Sigmoid colon (tissue), 7 donors: ENCODE results near the gene HOXD11. TPM values are rescaled to one million over a fixed set of nuclear protein-coding genes. Genes with fewer than 3 reads are reported as not detected.

Source experiments
- DNase-seq: peaks from one replicate; pipeline ENCODE4 v3.0.0-alpha.2; 2019
- H3K27ac ChIP-seq, 4 donors: fragments of 200-600 bp; sonication (generic); one replicate each; pipeline ENCODE4 v1.5.1; 2016 to 2019; ENCODE audit warnings: mild to moderate bottlenecking in 1 of 4
- H3K27me3 ChIP-seq, 3 donors: fragments of 200-600 bp; sonication (generic); one replicate each; pipeline ENCODE4 v1.5.1; 2019; ENCODE audit warnings: mild to moderate bottlenecking in 1 of 3
- H3K36me3 ChIP-seq, 4 donors: fragments of 200-600 bp; sonication (generic); one replicate each; pipeline ENCODE4 v1.5.1; 2016 to 2019
- H3K4me1 ChIP-seq, 4 donors: fragments of 200-600 bp; sonication (generic); one replicate each; pipeline ENCODE4 v1.5.1; 2017 to 2019
- H3K4me3 ChIP-seq, 4 donors: fragments of 200-600 bp; sonication (generic); one replicate each; pipeline ENCODE4 v1.5.1; 2017 to 2019; ENCODE audit warnings: mild to moderate bottlenecking in 2 of 4, moderate library complexity in 1 of 4
- H3K9me3 ChIP-seq, 4 donors: fragments of 200-600 bp in 3 of 4; sonication (generic) in 3 of 4; one replicate each; pipeline versions ENCODE4 v1.5.1 to v1.6.1; 2013 to 2019
- EP300 ChIP-seq, 4 donors: sonication (generic); formaldehyde crosslinking; IDR thresholded peaks; one replicate each; pipeline ENCODE4 v1.6.1; 2017; ENCODE audit warnings: antibody characterized with exemption in 4 of 4
- POLR2A ChIP-seq, 2 donors: fragments of 450-650 bp; IDR thresholded peaks; one replicate each; pipeline ENCODE4 v1.6.1; 2016; ENCODE audit warnings: antibody characterized with exemption in 2 of 2, mild to moderate bottlenecking in 2 of 2, moderate library complexity in 2 of 2
- POLR2AphosphoS5 ChIP-seq, 4 donors: sonication (generic); formaldehyde crosslinking; IDR thresholded peaks; one replicate each; pipeline ENCODE4 v1.6.1; 2017; ENCODE audit warnings: antibody characterized with exemption in 4 of 4
- whole genome bisulfite sequencing, 2 donors: extraction: QIAGEN DNeasy Blood & Tissue Kit; methylation state at CpG; one replicate each; pipeline ENCODE4 v1.1.7; 2013; 5-methylcytosine and 5-hydroxymethylcytosine counted together
- intact Hi-C: fragments of 100-400 bp; cut with DNase I; formaldehyde crosslinking; loops from one replicate; pipeline ENCODE4 v1.15.1; 2023
- polyA plus RNA-seq, 3 donors: library from polyadenylated mRNA; stranded (reverse); fragments of 200-250 nt; gene quantifications; one replicate each; pipeline ENCODE4 v1.2.3, GENCODE V29; 2013
- total RNA-seq, 4 donors: library from RNA; depleted of rRNA; stranded (reverse); fragments of >200 nt; gene quantifications; one replicate each; pipeline ENCODE4 v1.1.0, GENCODE V29; 2016
- TF ChIP-seq, protein P1 (sequence below), 4 experiments: fragments of 450-650 bp in 3 of 4; fragments of 200-600 bp in 1 of 4; IDR thresholded peaks; one replicate each; pipeline ENCODE4 v1.5.1; 2016 to 2019; ENCODE audit warnings: antibody characterized with exemption in 4 of 4, mild to moderate bottlenecking in 3 of 4, moderate library complexity in 2 of 4
- donor health status: healthy with polysubstance abuse.
- donor health status: Bipolar disorder and iron deficiency.
- donor health status: healthy.

The HOXD11 gene
- total and polyA plus RNA-seq, 7 donors = 0.69 to 39.3 (median 18.3) TPM

DNA sequence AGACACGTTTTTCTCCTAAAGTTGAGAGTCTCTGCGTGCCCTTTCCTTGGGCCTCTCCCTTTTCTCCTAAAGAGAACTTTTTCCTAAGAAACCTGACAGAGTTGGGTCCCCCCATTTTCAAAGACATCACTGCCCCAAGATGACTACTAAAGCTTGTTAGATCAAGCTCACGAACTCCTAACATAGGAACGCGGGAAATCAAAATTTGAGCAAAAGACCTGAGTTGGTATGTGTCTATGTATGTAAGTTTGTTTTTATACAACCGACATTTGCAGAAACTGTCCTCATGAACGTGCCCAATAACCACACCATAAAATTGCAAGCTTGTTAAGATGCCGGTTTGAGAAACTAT is 13.2 kb upstream of the HOXD11 start:
- TF ChIP-seq, protein P1, sequence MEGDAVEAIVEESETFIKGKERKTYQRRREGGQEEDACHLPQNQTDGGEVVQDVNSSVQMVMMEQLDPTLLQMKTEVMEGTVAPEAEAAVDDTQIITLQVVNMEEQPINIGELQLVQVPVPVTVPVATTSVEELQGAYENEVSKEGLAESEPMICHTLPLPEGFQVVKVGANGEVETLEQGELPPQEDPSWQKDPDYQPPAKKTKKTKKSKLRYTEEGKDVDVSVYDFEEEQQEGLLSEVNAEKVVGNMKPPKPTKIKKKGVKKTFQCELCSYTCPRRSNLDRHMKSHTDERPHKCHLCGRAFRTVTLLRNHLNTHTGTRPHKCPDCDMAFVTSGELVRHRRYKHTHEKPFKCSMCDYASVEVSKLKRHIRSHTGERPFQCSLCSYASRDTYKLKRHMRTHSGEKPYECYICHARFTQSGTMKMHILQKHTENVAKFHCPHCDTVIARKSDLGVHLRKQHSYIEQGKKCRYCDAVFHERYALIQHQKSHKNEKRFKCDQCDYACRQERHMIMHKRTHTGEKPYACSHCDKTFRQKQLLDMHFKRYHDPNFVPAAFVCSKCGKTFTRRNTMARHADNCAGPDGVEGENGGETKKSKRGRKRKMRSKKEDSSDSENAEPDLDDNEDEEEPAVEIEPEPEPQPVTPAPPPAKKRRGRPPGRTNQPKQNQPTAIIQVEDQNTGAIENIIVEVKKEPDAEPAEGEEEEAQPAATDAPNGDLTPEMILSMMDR (IDR thresholded peaks at IDR 0.05) = no peak
- TF ChIP-seq POLR2AphosphoS5 (IDR thresholded peaks at IDR 0.05) (no peak), POLR2A (IDR thresholded peaks at IDR 0.05) (no peak), EP300 (IDR thresholded peaks at IDR 0.05) (no peak)
- 15 to 26% methylated on average over 8 of the region's 8 CpGs for WGBS, 2 donors
- no peaks in the 10 kb centered on the region for H3K36me3 ChIP-seq
- peaks cover 0 to 94% (median 26%) of the 10 kb centered on the region in 3 donors for H3K27me3 ChIP-seq
- intact Hi-C loops = loop anchor here (5.0 kb wide), 1 partner anchor 912 kb away; the partner anchor contains the start of gene ATP5MC3
- H3K4me1 ChIP-seq = peaks cover 0 to 50% (median 43%) of the 10 kb centered on the region in 4 donors
- no peaks in the 10 kb centered on the region for H3K9me3 ChIP-seq
- H3K4me3 ChIP-seq = peak overlapping the region; percentile 66 to 70 (median 68)
- H3K27ac ChIP-seq = peak overlapping the region in 3 of 4 donors; percentile 92 to 96 (median 94)
- DNase-seq = no peak

DNA sequence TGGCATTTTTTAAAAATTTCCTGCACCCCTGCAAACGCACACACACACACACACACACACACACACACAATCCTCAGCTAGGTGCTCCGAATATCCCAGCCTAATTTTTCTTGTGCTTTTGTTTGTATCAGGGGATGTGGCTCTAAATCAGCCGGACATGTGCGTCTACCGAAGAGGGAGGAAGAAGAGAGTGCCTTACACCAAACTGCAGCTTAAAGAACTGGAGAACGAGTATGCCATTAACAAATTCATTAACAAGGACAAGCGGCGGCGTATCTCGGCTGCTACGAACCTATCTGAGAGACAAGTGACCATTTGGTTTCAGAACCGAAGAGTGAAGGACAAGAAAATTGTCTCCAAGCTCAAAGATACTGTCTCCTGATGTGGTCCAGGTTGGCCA is 12.7 kb upstream of the HOXD11 start:
- intact Hi-C loops = loop anchor here (5.0 kb wide), 1 partner anchor 912 kb away; the partner anchor contains the start of gene ATP5MC3
- 41 to 42% methylated on average over 12 of the region's 12 CpGs for WGBS, 2 donors

DNA sequence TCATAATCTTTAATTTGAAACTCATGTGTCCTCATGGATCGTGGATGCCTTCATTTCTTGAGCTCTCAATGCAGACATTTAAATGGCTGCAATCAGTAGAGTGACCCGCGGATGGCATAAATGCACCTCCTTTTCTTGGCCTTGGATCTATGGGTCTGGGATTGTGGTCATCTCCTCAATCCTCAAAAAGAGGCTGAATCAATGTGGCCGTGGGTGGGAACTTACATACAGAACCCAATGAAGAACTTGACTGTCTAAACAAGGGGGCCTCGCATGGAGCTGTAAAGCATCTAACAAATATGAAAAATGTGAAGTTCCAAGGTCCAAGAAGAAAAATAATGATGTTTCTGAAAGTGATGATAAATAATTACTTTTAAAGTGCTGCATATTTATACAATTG is 11.7 kb upstream of the HOXD11 start:
- H3K36me3 ChIP-seq = no peaks in the 10 kb centered on the region
- peaks cover 0 to 95% (median 31%) of the 10 kb centered on the region in 3 donors for H3K27me3 ChIP-seq
- DNase-seq = no peak
- peak overlapping the region; percentile 1 to 70 (median 68) for H3K4me3 ChIP-seq
- intact Hi-C loops = loop anchor here (5.0 kb wide), 2 partner anchors 843 to 928 kb away; partner anchors contain the start of gene ATF2
- no peaks in the 10 kb centered on the region for H3K9me3 ChIP-seq
- 41 to 42% methylated on average over 5 of the region's 5 CpGs for WGBS, 2 donors
- peak overlapping the region in 3 of 4 donors; percentile 92 to 96 (median 94) for H3K27ac ChIP-seq
- peaks cover 0 to 46% (median 39%) of the 10 kb centered on the region in 4 donors for H3K4me1 ChIP-seq
- TF ChIP-seq EP300 (IDR thresholded peaks at IDR 0.05) = no peak
- TF ChIP-seq, protein P1 (IDR thresholded peaks at IDR 0.05) = no peak
- TF ChIP-seq POLR2AphosphoS5 (IDR thresholded peaks at IDR 0.05) = no peak
- no peak for TF ChIP-seq POLR2A (IDR thresholded peaks at IDR 0.05)

More for the DNA sequence above, 12.7 kb upstream of the HOXD11 start:
- no peak for DNase-seq
- H3K4me1 ChIP-seq = peaks cover 0 to 52% (median 41%) of the 10 kb centered on the region in 4 donors
- TF ChIP-seq EP300 (IDR thresholded peaks at IDR 0.05) (no peak), POLR2AphosphoS5 (IDR thresholded peaks at IDR 0.05) (no peak), POLR2A (IDR thresholded peaks at IDR 0.05) (no peak)
- TF ChIP-seq, protein P1 (IDR thresholded peaks at IDR 0.05) = no peak
- H3K27ac ChIP-seq = peak overlapping the region in 3 of 4 donors; percentile 92 to 96 (median 94)
- peak overlapping the region; percentile 66 to 70 (median 68) for H3K4me3 ChIP-seq
- no peaks in the 10 kb centered on the region for H3K9me3 ChIP-seq
- peaks cover 0 to 94% (median 26%) of the 10 kb centered on the region in 3 donors for H3K27me3 ChIP-seq
- H3K36me3 ChIP-seq = no peaks in the 10 kb centered on the region

DNA sequence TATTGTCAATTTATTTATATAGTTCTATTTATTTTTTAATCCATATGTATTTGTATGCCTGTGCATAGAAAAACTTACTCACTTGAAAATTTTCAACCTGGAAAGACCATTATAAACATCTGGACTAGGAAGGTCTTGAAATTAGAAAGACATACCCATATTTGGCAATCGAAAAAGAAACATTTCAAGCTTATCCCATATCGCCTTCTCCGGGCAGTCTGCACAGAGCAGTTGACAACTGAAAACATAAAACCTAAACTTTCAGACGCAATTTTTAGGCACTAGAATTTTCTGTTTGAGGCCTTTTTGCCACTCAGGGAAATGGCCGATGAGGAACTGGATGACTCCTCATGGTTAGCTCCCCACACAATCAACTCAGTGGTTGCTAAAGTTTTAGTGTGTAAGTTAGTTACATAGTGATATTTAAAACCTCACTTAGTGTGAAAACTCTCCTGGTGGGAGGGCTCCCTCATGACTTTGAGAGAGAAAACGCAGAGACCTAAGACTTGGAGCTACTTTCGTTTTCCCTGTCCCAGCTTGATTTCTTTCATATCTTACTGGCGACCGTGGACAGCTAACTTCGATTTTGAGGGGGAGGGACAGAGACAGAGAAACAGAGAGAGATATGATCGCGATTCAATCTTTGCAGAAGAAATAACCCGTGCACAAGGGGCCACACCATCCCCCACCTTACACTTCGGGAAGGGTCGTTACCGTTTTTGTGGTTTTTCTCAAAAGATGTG is 10.7 kb upstream of the HOXD11 start:
- intact Hi-C loops = loop anchor here (2.0 to 5.0 kb wide), 3 partner anchors 16 to 929 kb away; partner anchors contain the start of gene ATF2
- TF ChIP-seq POLR2AphosphoS5 (IDR thresholded peaks at IDR 0.05) (peak; percentile 19 to 66 (median 56)), POLR2A (IDR thresholded peaks at IDR 0.05) (no peak)
- TF ChIP-seq, protein P1 (IDR thresholded peaks at IDR 0.05) = no peak
- DNase-seq = no peak
- Histone ChIP-seq H3K27ac (peak overlapping the region in 3 of 4 donors; percentile 92 to 96 (median 94)), H3K27me3 (peaks cover 0 to 98% (median 35%) of the 10 kb centered on the region in 3 donors), H3K4me1 (peaks cover 0 to 46% (median 39%) of the 10 kb centered on the region in 4 donors), H3K36me3 (no peaks in the 10 kb centered on the region), H3K9me3 (no peaks in the 10 kb centered on the region), H3K4me3 (peak overlapping the region; percentile 45 to 70 (median 68))
- WGBS, 2 donors = 13% methylated on average over 16 of the region's 16 CpGs
